Endothelial cell (in vitro differentiated cells): ENCODE measurements around the gene MAP7D2. TPM values are rescaled to one million over a fixed set of nuclear protein-coding genes. Genes with fewer than 3 reads are reported as not detected.

Experiments used
- DNase-seq: peaks from one replicate; pipeline ENCODE4 v3.0.0; 2021; ENCODE audit warnings: low spot score
- H3K27ac Mint-ChIP-seq: one replicate; pipeline ENCODE4 v1.8.0; 2021; ENCODE audit warnings: mixed read lengths, inconsistent platforms; ENCODE audit not compliant: unreplicated experiment
- H3K27me3 Mint-ChIP-seq: one replicate; pipeline ENCODE4 v1.8.0; 2021; ENCODE audit warnings: mild to moderate bottlenecking, moderate library complexity, mixed read lengths, inconsistent platforms; ENCODE audit not compliant: unreplicated experiment
- H3K36me3 Mint-ChIP-seq: one replicate; pipeline ENCODE4 v1.8.0; 2021; ENCODE audit warnings: mild to moderate bottlenecking, low read depth, mixed read lengths, inconsistent platforms; ENCODE audit not compliant: unreplicated experiment
- H3K4me1 Mint-ChIP-seq: one replicate; pipeline ENCODE4 v1.8.0; 2021; ENCODE audit warnings: mild to moderate bottlenecking, mixed read lengths, inconsistent platforms; ENCODE audit not compliant: unreplicated experiment
- H3K4me3 Mint-ChIP-seq: one replicate; pipeline ENCODE4 v1.8.0; 2021; ENCODE audit warnings: mild to moderate bottlenecking, mixed read lengths, inconsistent platforms; ENCODE audit not compliant: unreplicated experiment
- H3K9me3 Mint-ChIP-seq: one replicate; pipeline ENCODE4 v1.8.0; 2021; ENCODE audit warnings: mixed read lengths, inconsistent platforms; ENCODE audit not compliant: unreplicated experiment
- total RNA-seq: library from RNA; stranded (reverse); fragmentation: NEBNext Ultra II Directional; extraction: Animal tissue kit (Norgen Biotek cat#: 25700); gene quantifications from one replicate; pipeline ENCODE4 v1.2.1, GENCODE V29; 2021; ENCODE audit not compliant: unreplicated experiment
- TF ChIP-seq, protein P1 (sequence below): fragments of 200-600 bp; sonication (generic); IDR thresholded peaks from one replicate; pipeline ENCODE4 v1.5.0; 2021; ENCODE audit warnings: antibody characterized with exemption; ENCODE audit not compliant: unreplicated experiment

Gene MAP7D2
- total RNA-seq, 1 donor from 2014 or later, result 2.7 TPM

DNA sequence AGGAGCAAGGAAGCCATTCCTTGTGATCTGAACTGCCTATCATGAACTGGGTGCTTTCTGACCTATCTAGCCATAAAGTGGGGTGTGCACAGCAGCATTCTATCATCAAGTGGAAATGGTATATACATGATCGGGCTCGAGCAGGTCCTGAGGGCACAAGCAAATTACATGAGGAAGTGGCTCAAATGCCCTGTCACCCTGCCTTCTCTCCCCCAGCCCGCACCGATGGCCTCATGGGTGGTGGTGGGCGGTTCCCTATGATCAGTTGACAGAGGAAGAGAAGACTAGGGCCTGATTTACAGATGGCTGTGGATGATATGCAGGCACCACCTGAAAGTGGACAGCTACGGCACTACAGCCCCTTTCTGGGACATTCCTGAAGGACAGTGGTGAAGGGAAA, 79.5 kb downstream of the MAP7D2 start:
- H3K9me3 Mint-ChIP-seq, result no peaks in the 10 kb centered on the region
- no peak for DNase-seq
- H3K27ac Mint-ChIP-seq, result no peak overlapping the region
- peaks cover 1% of the 10 kb centered on the region for H3K27me3 Mint-ChIP-seq
- no peaks in the 10 kb centered on the region for H3K4me1 Mint-ChIP-seq
- TF ChIP-seq, protein P1, sequence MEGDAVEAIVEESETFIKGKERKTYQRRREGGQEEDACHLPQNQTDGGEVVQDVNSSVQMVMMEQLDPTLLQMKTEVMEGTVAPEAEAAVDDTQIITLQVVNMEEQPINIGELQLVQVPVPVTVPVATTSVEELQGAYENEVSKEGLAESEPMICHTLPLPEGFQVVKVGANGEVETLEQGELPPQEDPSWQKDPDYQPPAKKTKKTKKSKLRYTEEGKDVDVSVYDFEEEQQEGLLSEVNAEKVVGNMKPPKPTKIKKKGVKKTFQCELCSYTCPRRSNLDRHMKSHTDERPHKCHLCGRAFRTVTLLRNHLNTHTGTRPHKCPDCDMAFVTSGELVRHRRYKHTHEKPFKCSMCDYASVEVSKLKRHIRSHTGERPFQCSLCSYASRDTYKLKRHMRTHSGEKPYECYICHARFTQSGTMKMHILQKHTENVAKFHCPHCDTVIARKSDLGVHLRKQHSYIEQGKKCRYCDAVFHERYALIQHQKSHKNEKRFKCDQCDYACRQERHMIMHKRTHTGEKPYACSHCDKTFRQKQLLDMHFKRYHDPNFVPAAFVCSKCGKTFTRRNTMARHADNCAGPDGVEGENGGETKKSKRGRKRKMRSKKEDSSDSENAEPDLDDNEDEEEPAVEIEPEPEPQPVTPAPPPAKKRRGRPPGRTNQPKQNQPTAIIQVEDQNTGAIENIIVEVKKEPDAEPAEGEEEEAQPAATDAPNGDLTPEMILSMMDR, result no peak
- H3K4me3 Mint-ChIP-seq, result no peak overlapping the region
- H3K36me3 Mint-ChIP-seq, result no peaks in the 10 kb centered on the region

DNA sequence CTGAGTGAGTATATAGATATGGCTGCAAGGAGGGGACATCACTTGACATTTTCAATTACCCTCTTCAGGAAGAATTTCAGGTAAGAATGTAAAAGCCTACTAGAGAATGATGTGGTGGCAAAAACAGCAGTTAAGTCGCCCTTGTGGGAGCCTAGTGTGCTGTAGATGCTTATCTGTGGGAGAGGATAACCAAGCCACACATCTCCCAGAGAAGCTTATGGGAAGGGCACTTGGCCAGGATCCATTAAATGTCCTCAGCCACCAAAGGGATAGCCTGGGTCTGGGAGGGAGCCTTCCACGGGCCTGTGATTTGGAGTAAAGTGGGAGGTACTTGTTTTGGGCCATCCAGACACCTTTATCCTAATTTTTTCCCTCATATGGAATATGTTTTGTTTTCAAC, 84.5 kb downstream of the MAP7D2 start:
- no peaks in the 10 kb centered on the region for H3K36me3 Mint-ChIP-seq
- H3K27ac Mint-ChIP-seq, result no peak overlapping the region
- H3K4me1 Mint-ChIP-seq, result no peaks in the 10 kb centered on the region

DNA sequence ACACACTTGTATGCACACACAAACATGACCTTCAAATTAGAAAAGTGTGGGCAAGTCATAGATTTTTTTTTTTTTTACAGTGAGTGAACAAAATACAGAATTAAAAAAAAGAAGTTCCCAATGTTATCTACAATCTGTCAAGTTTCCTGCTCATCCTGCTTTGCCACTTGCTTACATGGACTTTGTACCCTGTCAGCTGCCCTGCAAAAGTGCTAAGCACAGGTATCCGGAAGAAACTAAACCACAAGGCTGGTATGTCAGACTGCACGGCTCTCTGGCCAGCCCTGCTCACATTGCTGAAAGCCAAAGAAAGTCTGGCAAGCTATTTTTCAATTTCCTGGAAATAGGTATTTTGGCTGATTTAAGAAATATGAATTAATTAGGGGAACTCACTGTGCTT, 87.0 kb downstream of the MAP7D2 start:
- Mint-ChIP-seq H3K27me3 (peaks cover 1% of the 10 kb centered on the region), H3K9me3 (no peaks in the 10 kb centered on the region), H3K36me3 (no peaks in the 10 kb centered on the region), H3K4me3 (no peak overlapping the region), H3K4me1 (no peaks in the 10 kb centered on the region), H3K27ac (no peak overlapping the region)
- TF ChIP-seq, protein P1, result no peak
- no peak for DNase-seq

More for the DNA sequence above, 84.5 kb downstream of the MAP7D2 start:
- no peak for DNase-seq
- H3K9me3 Mint-ChIP-seq, result no peaks in the 10 kb centered on the region
- TF ChIP-seq, protein P1, result no peak
- H3K4me3 Mint-ChIP-seq, result no peak overlapping the region
- H3K27me3 Mint-ChIP-seq, result peaks cover 1% of the 10 kb centered on the region

DNA sequence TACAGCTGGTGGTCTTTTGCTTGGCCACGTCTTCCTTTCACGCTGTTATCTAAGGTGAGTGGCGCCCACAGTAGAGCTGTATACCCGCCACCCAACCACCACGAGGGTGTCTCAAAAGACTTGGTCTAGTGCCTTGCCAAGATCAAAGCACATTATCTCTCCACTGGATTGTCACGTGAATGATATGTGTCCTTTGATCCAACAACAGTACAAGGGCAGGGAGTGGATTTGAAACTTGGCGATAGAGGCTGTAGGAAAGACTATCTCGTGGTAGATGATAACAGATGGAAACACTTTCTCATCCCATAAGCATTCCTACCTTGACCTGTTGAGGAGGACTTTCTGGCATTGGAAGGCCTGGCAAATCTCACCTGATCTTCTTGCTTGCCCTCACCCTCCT, 88.1 kb downstream of the MAP7D2 start:
- Mint-ChIP-seq H3K9me3 (no peaks in the 10 kb centered on the region), H3K36me3 (no peaks in the 10 kb centered on the region), H3K27ac (no peak overlapping the region), H3K4me3 (no peak overlapping the region), H3K4me1 (no peaks in the 10 kb centered on the region), H3K27me3 (peaks cover 1% of the 10 kb centered on the region)
- DNase-seq, result no peak
- TF ChIP-seq, protein P1, result no peak

DNA sequence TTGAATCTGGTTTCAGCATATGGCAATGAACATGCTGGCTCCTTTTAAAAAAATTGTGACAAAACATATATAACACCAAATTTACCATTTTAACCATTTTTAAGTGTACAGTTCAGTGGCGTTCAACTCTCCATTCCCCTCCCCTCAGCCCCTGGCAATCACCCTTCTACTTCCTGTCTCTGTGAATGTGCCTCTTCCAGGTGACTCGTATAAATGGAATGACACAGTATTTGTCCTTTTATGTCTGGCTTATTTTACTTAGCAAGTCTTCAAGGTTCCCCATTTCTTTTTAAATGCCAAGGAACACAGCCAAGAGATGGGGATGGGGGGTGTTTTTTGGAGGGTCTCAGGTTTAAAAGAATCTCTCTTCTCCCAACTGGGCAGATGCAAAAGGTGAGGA, 90.4 kb downstream of the MAP7D2 start:
- Mint-ChIP-seq H3K9me3 (no peaks in the 10 kb centered on the region), H3K27ac (no peak overlapping the region), H3K27me3 (peaks cover 3% of the 10 kb centered on the region), H3K4me1 (no peaks in the 10 kb centered on the region), H3K36me3 (peaks cover 6% of the 10 kb centered on the region), H3K4me3 (no peak overlapping the region)
- TF ChIP-seq, protein P1, result no peak
- DNase-seq, result no peak
